Activated CD8-positive, alpha-beta memory T cell treated with anti-CD3 and anti-CD28 coated beads, Interleukin-2, amount 50 U/mL, for 4 hours (primary cell): Measurements from ENCODE around the gene NAA35.
"Not testable (repeated sequence)": the region's sequence is repeated elsewhere in the genome, so short reads cannot be mapped to it uniquely, and the experiment has no call there.

ENCODE experiments used
- DNase-seq: peaks from one replicate; pipeline ENCODE4 v3.0.0-alpha.2; 2020

NAA35 gene

GRCh38 chr9:86035827-86036440 is 95.0 kb downstream of the NAA35 start:
- no peak for DNase-seq

DNA sequence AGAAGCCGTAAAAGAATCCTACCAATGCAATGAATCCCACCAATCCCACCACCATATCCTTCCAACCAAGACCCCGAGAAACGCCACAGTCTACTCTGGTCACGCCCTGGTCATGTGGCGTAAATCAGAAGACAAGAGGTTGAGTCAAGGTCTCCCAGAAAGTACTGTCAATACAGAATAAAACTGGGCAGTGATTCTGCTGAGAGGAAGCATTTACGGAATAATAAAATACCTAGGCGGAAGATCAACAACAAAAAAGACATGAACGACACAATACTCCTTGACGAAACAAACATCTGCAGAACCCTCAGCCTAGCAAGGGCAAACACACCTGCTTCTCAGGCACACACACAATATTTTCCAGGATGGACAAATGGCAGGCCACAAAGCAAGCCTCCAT is 95.6 kb downstream of the NAA35 start:
- no peak for DNase-seq

DNA sequence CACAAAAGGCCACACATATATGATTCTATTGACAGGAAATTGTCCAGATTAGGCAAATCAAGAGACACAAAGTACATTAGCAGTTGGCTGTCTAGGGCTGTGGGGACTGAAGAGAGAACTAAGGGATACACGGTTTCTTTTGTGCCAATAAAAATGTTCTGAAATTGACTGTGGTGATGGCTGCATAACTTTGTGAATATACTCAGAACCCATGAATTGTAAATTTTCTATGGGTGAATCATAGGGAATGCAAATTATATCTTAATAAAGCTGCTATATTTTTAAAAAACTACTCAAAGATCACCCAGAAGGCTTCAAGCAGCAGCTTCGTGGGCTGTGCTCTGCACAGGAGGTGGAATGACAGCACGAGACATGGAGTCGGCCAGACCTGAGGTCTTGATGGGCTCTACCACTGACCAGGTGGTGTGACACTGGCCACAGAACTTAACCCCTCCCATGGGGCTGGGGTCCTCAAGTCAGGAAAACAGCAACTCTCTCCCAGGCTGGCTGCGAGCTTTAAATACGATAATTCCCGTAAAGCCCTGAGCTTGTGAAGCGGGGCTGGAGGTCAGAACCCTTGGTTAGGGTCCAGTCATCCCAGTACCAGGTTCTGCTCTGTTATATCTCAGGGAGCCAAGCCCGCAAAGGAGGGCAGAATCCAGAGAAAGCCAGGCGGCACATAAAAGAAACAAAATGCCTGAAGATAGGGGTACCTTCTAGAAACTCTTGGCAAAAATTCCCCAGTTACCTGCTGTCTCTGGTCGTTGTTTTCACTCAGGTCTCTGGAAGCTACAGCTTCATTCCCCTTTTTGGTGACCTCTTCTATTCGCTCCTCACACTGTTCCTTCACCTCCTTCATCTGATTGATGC is 99.3 kb downstream of the NAA35 start:
- no peak for DNase-seq

GRCh38 chr9:86040861-86041155 is 99.9 kb downstream of the NAA35 start:
- DNase-seq, result no peak

- no peak for DNase-seq
Measured at GRCh38 chr9:86041311-86041741, 100.4 kb downstream of the NAA35 start.

DNA sequence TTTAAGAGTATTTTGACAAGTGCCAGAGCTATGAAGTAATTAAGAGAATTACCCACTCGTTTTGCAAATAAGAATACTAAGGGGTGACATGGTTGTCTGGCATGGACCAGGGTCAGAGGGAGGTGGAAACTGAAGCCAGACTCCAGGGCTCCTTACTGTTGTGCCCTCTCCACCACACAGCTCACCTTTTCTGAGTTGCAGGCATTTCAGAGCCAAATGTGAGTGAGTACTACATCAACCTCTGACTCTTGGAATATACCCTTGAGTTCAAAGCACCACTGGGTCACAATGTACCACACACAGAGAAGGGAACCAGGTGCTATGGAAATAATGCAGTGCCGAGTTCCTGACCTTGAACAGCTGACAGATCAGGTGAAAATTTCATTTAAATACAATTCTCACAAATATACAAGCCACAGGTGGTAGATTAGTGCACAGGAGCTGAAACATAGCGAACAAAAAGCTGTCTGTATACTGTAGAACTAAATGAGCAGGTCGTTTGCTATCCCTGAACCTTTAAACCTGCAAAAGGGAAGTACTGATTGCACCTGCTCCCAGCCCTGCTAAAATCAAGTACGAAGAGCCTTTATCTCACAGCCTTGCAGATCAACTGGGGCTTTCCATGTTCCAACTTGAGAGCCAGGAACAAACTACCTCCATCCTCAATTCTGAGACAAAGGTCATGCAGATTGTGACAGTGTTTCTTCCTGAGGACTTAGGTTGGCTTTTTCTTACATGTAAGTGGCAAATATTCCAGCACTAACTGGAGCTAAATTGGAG is 101.4 kb downstream of the NAA35 start:
- no peak for DNase-seq

GRCh38 chr9:86043586-86043985 is 102.6 kb downstream of the NAA35 start:
- no peak for DNase-seq

DNA sequence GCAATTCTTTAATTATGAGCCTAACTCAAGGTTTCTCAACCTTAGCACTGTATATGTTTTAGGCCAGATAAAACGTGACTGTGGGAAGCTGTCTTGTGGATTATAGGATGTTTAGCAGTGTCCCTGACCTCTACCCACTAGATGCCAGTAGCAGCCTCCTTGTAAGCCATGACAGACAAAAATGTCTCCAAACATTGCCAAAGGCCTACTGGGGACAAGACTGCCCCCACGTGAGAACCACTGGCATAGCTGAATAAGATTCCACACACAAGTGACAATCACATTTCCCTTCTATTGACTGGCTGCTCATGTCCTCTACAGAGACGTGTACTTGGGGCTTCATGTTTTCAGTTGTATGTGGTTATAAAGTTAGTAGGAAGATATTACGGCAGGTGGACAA is 103.1 kb downstream of the NAA35 start:
- no peak for DNase-seq

- no peak for DNase-seq
Measured at GRCh38 chr9:86045654-86046053, 104.7 kb downstream of the NAA35 start.

GRCh38 chr9:86046071-86046636 is 105.2 kb downstream of the NAA35 start:
- DNase-seq, result no peak

DNA sequence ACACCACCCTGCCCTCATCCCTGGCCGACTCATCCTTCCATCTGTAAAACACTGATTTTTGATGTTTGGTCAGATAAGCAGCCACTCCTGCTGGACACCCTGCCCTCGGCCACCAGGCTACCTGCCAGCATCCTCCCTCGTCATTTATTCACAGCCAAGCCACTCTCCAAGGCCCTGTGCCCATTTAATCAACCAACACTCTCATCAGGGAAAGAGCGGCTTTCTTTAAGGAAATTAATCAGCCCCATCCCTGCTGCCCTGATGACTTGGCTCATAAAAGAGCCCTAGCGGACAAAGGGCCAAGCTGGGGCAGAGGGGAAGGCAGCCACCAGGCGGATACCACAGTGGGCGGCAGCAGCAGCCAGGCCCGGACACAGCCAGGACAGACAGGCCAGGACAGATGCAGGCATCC is 106.0 kb downstream of the NAA35 start:
- DNase-seq, result no peak

GRCh38 chr9:86047361-86047760 is 106.4 kb downstream of the NAA35 start:
- no peak for DNase-seq

GRCh38 chr9:86048018-86048742 is 107.2 kb downstream of the NAA35 start:
- not testable (repeated sequence) for DNase-seq

DNA sequence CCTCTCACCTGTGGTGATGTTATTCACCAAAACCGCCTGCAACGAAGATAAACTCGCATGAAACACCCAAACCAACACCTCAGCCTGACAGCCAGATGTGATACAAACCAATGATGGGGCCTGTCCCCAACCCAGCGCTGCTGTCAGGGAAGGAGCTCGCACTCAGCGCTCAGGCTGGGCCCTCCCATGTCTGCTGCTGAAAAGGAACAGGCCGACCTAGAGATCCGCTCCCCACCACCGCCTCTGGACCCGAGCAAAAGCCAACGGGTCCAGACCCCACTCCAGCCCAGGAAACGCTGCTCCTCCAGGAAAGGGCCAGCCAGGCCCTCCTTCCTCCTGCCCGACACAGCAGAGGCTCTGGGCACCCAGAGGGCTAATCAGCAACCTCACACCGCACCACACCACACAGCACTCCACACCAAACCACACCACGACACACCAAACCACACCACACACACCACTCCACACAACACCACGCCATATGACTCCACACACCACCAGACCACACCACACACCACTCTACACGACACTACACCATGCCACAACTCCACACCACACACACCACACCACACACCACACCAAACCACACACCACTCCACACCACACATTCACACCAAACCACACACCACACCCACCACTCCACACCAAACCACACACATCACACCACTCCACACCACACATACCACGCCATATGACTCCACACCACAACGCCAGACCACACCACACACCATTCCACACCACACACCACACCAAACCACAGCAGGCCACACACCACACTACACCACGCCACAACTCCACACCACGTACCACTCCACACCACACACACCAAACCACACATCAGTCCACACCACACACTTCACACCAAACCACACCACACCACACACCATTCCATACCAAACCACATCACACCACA is 111.9 kb downstream of the NAA35 start:
- no peak for DNase-seq

GRCh38 chr9:86054695-86055094 is 113.7 kb downstream of the NAA35 start:
- DNase-seq, result no peak

GRCh38 chr9:86057491-86057890 is 116.5 kb downstream of the NAA35 start:
- no peak for DNase-seq

DNA sequence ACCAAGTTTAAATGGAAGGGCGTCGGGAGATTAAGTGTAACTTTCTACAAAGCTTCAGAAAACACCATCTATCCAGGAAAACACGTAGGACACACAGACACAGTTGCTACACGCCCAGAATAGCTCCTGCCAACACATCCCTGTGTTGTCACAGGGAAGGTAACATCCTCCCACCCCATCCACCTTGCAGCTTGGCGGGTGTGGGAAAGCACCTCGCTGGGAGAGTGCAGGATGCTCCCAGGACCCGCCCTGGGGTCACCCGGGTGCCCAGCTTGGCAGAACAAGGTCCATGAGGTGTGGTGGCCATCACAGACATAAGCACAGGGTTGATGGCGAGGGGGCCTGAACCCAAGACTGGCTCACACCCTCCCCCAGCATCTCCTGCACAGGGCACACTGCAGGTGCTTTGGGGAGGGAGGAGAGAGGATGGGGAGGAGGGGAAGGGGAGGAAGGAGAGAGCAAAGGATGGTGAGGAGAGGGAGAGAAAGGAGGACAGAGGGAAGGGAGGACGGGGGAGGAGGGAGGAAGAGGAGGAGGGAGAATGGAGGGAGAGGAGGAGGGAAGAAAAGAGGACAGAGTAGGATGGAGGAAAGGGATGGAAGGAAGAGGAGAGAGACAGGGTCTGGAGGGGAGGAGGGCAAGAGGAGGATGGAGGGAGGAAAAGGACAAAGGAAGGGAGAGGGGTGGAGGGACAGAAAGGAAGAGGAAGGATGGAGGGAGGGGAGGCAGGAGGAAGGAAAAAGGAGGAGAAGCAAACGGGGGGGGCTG is 121.2 kb downstream of the NAA35 start:
- DNase-seq, result no peak

- DNase-seq, result no peak
Measured at GRCh38 chr9:86062845-86063693, 122.1 kb downstream of the NAA35 start.

GRCh38 chr9:86064220-86064619 is 123.3 kb downstream of the NAA35 start:
- no peak for DNase-seq
